ENCODE results near the gene MYOZ2.
"Not testable (repeated sequence)": the region's sequence is repeated elsewhere in the genome, so short reads cannot be mapped to it uniquely, and the experiment has no call there.

The MYOZ2 gene

GRCh38 chr4:119118397-119118796 lies 17.2 kb upstream of the MYOZ2 start:
- intact Hi-C loops (cut with DNase I) = no loop called here
- DNase-seq = no peak

- DNase-seq = no peak
- intact Hi-C loops (cut with DNase I) = no loop called here
These were observed 11.3 kb upstream of the MYOZ2 start for GRCh38 chr4:119124352-119124751.

DNA sequence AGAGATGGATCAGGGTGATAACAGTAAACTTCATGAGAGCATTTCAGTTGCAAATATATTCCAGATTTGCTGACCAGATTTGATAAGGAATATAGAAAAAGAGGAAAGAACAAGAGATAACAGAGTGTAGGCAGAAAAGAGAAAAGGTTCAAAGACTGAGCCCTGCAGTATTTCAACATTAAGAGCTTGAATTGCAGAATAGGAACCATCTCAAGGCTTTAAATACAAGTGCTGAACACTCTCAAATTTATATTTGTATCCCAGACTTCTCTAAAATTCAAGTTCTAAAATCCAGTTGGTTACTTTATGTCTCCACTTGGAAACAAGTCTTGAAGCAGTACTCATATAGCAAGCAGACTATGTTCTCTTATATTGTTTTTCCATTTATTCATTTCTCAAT lies 9.7 kb upstream of the MYOZ2 start:
- DNase-seq = no peak
- intact Hi-C loops (cut with DNase I) = no loop called here

DNA sequence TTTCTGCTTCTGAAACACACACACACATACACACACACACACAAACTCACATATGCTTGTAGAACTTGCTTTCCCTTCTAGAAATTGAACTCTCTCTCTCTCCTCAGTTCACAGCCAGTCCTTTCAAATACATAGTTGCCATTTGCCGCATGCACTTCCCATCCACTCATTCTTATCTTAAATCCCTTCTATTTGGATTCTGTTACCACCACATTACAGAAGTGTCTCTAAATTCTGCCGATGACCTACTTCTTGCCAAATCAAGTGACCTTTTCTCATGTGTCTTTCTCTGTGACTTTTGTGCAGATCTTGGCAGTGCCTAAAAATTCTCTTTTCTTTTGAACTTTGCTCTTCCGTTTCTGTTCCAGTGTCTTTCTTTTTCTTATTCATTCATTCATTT lies 7.5 kb upstream of the MYOZ2 start:
- intact Hi-C loops (cut with DNase I) = no loop called here
- no peak for DNase-seq

GRCh38 chr4:119130365-119131065 lies 5.1 kb upstream of the MYOZ2 start:
- no peak for DNase-seq
- intact Hi-C loops (cut with DNase I) = no loop called here

DNA sequence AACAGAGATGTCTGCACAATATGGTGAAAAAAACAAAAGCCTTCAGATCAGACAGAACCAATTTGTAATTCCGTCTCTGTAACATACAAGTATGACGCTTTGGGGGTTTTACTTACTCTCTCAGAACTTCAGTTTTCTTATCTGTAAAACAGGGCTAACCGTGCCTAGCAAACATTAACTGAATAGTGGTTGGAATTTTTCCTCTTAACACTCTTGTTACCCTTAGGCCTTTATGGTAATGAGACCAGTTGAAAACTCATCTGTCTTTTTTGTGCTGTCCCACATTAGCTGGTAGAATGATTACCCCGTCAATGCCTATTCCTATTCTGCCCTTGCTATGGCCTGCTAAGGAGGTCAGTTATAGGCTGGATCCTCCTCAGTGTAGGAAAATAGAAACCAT lies 4.5 kb upstream of the MYOZ2 start:
- intact Hi-C loops (cut with DNase I) = no loop called here
- DNase-seq = no peak

DNA sequence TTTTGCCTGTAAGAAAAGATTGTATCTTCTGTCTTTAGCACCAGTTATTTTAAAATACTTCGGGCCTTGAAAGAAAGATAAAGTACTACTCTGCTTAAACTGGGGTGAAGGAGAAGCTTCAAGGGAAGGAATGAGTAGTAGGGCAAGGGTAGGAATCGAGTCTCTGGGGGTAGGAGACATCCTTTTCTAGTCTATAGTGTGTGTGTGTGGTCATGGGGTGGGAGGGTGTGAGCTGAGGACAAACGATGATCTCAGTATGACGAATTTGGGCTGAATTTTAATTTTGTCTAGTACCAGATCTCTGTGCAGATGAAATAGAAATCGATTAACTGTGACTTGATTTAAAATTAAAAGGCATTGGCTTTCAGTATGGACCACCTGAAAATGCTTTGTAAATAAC lies 3.3 kb upstream of the MYOZ2 start:
- intact Hi-C loops (cut with DNase I) = no loop called here
- no peak for DNase-seq

GRCh38 chr4:119136546-119136945 lies 914 bp downstream of the MYOZ2 start:
- no peak for DNase-seq
- intact Hi-C loops (cut with DNase I) = no loop called here

GRCh38 chr4:119138046-119138445 lies 2.4 kb downstream of the MYOZ2 start:
- intact Hi-C loops (cut with DNase I) = no loop called here
- no peak for DNase-seq

- intact Hi-C loops (cut with DNase I) = no loop called here
These were observed 3.7 kb downstream of the MYOZ2 start for GRCh38 chr4:119139311-119139710.

DNA sequence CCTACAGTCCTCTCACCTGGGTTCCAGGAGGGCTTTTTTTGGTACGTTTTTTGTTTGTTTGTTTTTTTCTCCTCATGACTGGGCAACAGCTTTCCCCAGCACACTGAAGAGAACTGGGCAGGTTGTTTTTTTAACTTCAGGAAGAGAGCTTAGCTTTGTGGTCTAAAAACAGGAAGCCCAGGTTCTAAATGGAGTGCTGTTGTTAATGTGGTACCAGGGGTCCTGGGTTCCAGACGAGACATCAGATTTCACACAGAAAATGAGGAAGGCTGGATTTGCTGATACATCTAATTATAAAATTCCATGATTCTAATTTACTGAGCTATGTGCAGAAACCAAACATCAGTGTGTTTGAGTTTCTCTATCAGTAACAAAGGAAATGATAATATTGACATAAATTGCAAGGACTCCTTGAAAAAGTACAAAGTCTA lies 4.2 kb downstream of the MYOZ2 start:
- no peak for DNase-seq
- intact Hi-C loops (cut with DNase I) = no loop called here

More at GRCh38 chr4:119139311-119139710, 3.7 kb downstream of the MYOZ2 start:
- DNase-seq = no peak

DNA sequence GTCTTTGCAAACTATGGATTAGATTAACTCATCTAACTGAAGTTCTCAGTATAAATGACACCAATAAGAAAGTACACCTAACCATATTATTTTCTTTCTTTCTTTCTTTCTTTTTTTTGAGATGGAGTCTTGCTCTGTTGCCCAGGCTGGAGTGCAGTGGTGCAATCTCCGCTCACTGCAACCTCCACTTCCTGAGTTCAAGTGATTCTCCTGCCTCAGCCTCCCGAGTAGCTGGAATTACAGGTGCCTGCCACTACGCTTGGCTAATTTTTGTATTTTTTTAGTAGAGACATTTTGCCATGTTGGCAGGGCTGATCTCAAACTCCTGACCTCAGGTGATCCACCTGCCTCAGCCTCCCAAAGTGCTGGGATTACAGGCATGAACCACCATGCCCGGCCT lies 5.7 kb downstream of the MYOZ2 start:
- DNase-seq; intact Hi-C loops (cut with DNase I): not testable (repeated sequence)

GRCh38 chr4:119142833-119143232 lies 7.2 kb downstream of the MYOZ2 start:
- intact Hi-C loops (cut with DNase I) = no loop called here
- DNase-seq = no peak

DNA sequence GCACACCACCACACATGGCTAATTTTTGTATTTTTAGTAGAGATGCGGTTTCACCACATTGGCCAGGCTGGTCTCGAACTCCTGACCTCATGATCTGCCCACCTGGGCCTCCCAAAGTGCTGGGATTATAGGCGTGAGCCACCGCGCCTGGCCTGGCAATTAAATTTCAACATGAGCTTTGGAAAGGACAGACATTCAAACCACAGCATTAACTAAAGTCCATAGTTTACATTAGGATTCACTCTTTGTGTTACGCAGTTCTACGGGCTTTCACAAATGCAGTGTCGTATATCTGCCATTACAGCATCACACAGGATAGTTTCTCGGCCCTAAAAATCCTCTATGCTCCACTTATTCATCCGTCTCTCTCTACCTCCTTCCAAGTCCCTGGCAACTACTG lies 7.7 kb downstream of the MYOZ2 start:
- intact Hi-C loops (cut with DNase I); DNase-seq: not testable (repeated sequence)

GRCh38 chr4:119149110-119149509 lies 13.5 kb downstream of the MYOZ2 start:
- DNase-seq = no peak
- intact Hi-C loops (cut with DNase I) = no loop called here

DNA sequence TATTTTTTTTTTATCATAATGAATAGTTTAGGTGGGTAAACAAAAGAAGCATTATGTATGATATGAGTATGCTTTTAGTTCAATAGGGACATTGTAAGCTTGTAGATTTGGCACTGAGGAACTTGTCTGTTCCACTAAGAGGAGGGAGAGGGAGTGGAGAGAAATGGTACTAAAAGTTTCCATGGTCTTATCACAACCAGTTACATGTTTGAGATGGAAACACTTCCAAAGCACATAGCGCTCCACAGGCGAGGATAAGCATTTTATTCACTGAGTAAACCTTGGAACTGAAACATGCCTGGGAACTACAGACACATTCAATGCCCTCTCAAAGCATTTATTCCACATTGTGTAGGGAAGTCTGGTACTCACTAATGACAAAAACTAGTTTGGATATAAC lies 15.5 kb downstream of the MYOZ2 start:
- intact Hi-C loops (cut with DNase I) = no loop called here
- no peak for DNase-seq

- no peak for DNase-seq
- intact Hi-C loops (cut with DNase I) = no loop called here
These were observed 17.1 kb downstream of the MYOZ2 start for GRCh38 chr4:119152741-119153140.

DNA sequence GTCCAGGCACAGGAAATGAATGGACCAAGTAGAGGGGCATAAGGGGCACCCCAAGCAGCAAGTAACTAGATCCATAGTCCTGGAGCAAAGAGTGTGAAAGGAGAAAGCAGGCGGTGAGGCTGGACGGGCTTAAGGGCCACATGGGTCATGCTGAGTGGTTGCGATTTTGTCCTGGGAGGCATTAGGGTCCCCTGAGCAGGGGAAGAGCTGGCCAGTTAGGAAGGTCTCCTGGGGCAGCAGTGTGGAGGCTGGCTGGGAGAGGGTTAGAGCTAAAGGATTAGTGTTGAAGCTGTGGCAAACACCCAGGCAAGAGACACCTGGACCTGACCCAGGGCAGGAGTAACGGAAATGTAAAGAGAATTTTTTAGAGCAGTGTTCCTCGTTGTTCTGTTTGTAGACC lies 26.5 kb downstream of the MYOZ2 start:
- DNase-seq = no peak
- intact Hi-C loops (cut with DNase I) = no loop called here

DNA sequence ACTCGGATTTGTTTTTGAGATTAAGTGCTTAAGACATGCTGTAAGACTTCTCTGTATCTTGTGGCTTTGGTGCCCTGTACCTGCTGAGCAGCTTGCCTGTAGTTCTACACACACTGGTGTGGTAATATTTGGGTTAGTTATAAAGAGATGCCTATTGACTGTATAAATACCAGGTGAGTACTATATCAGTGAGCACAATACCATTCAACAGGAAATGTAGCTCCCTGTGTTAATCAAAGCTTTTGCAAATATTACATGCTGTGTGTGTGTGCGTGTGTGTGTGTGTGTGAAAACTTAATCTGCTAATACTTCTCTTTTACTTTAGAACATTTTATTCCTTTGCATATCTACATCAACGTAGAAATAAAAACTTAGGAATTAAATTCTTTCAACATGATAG lies 30.1 kb downstream of the MYOZ2 start:
- no peak for DNase-seq
- intact Hi-C loops (cut with DNase I) = no loop called here

GRCh38 chr4:119170195-119170594 lies 34.6 kb downstream of the MYOZ2 start:
- intact Hi-C loops (cut with DNase I) = no loop called here
- DNase-seq = no peak

GRCh38 chr4:119172223-119172622 lies 36.6 kb downstream of the MYOZ2 start:
- no peak for DNase-seq
- intact Hi-C loops (cut with DNase I) = no loop called here

All from head of caudate nucleus (tissue), 42 donors.